Stimulated activated CD8-positive, alpha-beta memory T cell treated with anti-CD3 and anti-CD28 coated beads, Interleukin-4, amount 100 ng/mL, for 48 hours (primary cell): ENCODE data around the gene SMIM27.
"Not testable (repeated sequence)": the region's sequence is repeated elsewhere in the genome, so short reads cannot be mapped to it uniquely, and the experiment has no call there.

Experiments used
- DNase-seq: peaks from one replicate; pipeline ENCODE4 v3.0.0-alpha.2; 2020

The SMIM27 gene

DNA sequence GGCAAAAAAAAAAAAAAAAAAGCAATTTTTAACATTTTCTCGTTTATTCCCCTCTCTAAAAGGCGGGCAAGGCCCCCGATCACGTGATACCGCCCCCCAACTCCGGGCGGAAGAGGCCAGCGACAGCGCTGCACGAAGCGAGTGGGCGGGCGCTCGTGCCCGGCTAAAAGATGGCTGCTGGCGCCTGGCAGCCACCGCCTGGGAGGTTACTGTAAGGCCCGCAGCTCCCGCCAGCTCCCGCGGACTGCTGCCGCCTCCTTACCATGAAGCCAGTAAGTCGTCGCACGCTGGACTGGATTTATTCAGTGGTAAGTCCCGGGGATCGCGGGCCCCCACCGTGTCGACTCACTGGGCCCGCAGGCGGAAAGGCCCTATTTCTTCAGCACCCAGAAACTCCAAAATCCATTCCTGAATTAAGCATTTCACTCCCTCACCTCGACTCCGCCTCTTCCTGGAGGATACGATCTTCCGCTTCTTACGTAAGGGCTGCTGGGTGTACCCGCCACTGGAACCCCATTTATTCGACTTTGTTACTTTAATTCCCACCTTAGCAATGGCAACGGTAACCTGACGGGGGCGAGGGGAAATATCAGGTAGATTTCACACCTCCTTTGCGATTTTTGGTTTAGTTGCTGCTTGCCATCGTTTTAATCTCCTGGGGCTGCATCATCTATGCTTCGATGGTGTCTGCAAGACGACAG, at the start of gene SMIM27, which contains the start of gene TOPORS:
Gene SMIM27, plus strand, starts transcription at position 156 of the 701 bp plus-strand sequence. Its CDS starts 108 bp downstream, at position 264.
Gene TOPORS, minus strand, starts transcription at position 415 of the 701 bp plus-strand sequence. Its CDS starts 150 bp downstream, at position 265.
- peak; percentile 91 for DNase-seq

DNA sequence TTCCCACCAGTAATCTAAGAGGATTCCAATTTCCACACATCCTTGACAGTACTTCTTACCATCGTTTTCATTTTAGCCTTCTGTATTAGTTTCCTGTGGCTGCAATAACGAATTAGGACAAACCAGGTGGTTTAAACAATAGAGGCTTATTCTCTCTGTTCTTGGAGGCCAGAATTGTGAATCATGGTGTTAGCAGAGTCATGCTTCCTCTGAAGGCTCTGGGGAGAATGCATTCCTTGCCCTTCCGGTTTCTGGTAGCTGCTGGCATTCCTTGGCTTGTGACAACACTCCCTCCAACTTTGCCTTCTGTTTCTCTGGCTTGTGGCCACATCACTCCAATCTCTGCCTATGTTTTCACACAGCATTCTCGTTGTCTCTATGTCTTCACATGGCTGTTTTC, 49.7 kb upstream of the SMIM27 start:
- DNase-seq, result no peak

GRCh38 chr9:32503008-32503407, 49.1 kb upstream of the SMIM27 start:
- DNase-seq, result no peak

DNA sequence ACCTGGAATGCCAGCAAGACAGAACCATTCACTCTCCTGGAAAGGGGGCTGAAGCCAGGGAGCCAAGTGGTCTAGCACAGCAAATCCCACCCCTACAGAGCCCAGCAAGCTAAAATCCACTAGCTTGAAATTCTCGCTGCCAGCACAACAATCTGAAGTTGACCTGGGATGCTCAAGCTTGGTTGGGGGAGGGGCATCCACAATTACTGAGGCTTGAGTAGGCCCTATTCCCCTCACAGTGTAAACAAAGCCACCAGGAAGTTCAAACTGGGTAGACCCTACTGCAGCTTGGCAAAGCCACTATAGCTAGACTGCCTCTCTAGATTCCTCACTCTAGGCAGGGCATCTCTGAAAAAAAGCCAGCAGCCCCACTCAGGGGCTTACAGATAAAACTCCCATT, 43.4 kb upstream of the SMIM27 start:
- no peak for DNase-seq

GRCh38 chr9:32516241-32516640, 35.9 kb upstream of the SMIM27 start:
- no peak for DNase-seq

- DNase-seq, result no peak
Measured at GRCh38 chr9:32518276-32518675, 33.9 kb upstream of the SMIM27 start.

- no peak for DNase-seq
Measured at GRCh38 chr9:32523910-32524309, 28.2 kb upstream of the SMIM27 start.

DNA sequence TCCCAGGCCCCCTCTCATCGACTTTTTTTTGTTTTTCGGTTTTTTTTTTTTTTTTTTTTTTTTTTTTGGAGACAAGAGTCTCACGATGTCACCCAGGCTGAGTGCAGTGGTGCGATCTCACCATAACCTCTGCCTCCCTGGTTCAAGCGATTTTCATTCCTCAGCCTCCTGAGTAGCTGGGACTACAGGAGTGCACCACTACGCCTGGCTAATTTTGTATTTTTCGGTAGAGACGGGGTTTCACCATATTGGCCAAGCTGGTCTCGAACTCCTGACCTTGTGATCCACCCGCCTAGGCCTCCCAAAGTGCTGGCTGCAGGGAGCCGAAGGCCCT, 27.6 kb upstream of the SMIM27 start:
- DNase-seq, result not testable (repeated sequence)

GRCh38 chr9:32524892-32525708, 27.0 kb upstream of the SMIM27 start:
- DNase-seq, result peak; percentile 41

- no peak for DNase-seq
Measured at GRCh38 chr9:32525709-32526030, 26.5 kb upstream of the SMIM27 start.

- peak; percentile 83 for DNase-seq
Measured at GRCh38 chr9:32526041-32526706, 26.0 kb upstream of the SMIM27 start, which contains the start of gene RIGI. RIGI (minus strand) TSS chr9:32526196; CDS start chr9:32526166, 30 bp downstream.

- DNase-seq, result no peak
Measured at GRCh38 chr9:32526707-32527048, 25.4 kb upstream of the SMIM27 start.

DNA sequence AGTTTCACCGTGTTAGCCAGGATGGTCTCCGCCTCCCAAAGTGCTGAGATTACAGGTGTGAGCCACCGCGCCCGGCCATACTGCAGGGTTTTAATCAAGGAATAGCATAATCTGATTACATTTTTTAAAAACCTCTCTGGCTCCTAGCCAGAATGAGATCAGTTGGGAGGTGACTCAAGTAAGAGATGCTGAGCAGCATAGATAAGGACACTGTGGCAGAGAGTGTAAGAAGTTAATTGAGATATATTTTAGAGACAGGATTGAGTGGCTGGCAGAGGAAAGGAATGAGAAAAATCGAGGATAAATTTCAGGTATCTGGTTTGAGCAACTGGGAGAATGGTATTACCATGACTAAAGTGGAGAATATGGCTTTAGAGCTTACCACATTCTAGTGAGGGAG, 18.8 kb upstream of the SMIM27 start:
- DNase-seq, result no peak

DNA sequence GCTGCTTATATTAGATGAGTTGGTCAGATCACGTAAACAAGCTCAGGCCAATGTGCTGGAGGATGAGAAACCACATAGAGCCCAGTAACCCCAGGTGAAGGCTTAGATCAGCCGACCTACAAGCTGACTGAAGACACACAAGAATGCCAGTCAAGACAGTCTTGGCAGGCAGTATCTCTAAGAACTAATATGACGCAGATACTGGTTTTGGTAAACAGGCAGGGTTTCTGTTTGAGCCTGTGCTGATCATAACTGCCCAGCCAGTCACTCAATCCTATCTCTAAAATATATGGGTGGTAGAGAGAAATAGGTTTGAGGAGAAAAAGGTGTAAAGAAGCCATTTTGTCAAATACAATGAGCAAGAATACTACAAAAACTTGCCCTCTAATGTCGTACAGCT, 18.3 kb upstream of the SMIM27 start:
- DNase-seq, result no peak

DNA sequence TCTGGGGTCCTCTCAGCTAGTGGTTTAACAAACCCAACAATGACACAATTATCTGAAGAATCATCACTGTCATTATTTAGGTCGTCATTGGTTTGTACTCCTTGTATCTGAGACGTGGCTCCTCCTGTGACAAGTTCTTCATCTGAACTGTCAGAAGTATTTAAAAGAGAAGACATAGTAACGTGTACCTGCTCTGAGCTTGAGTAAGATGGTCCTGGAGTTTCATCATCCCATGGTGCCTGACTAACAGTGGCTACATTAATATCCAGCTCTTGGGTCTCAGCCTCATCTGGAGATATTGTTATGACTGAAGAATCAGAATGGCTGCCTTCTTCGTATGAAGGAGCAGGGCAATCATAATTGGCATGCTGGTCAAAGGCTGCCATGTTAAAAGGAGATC, 9.1 kb upstream of the SMIM27 start:
- no peak for DNase-seq

GRCh38 chr9:32545884-32546283, 6.2 kb upstream of the SMIM27 start:
- DNase-seq, result no peak

- not testable (repeated sequence) for DNase-seq
Measured at GRCh38 chr9:32548213-32548612, 3.9 kb upstream of the SMIM27 start.

DNA sequence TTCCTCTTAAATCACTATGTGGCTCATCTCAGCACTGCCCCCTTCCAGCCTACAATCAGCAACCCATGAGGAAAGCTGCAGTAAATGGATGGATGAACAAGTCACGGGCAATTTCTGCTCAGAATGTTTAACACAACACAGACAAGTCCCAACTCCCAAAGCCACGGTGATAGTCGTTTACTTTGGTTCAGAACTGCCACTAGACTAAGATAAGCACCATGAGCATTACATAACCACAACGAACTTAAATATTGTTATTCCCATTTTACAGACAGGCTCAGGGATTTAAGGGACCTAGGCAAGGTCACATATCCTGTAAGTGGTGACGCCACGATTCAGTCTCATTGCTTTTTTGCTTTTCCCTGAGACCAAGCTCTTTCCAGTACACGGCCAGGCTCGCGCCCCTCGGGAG, 2.0 kb upstream of the SMIM27 start:
- DNase-seq, result no peak

GRCh38 chr9:32550562-32551275, 1.4 kb upstream of the SMIM27 start:
- peak; percentile 94 for DNase-seq

GRCh38 chr9:32551276-32552051, 663 bp upstream of the SMIM27 start:
- peak; percentile 64 for DNase-seq

DNA sequence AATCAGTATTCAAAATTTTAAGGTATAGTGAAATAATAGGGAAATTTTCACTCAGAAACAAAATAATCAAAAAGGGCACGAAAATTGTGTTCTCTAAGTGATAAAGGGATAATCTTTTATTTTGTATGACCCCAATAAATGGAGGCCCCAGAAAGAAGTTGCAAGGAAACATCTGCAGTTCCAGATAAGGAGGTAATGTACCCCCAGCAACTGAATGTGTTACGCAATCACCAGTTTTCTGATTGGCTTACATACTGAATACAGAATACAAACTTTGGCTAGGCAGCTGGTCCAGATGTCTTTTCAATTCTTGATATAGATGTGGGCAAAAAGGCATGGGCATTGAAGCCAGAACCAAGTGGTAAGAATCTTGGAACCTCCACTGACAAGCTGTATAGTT, 2.0 kb downstream of the SMIM27 start:
- DNase-seq, result no peak

DNA sequence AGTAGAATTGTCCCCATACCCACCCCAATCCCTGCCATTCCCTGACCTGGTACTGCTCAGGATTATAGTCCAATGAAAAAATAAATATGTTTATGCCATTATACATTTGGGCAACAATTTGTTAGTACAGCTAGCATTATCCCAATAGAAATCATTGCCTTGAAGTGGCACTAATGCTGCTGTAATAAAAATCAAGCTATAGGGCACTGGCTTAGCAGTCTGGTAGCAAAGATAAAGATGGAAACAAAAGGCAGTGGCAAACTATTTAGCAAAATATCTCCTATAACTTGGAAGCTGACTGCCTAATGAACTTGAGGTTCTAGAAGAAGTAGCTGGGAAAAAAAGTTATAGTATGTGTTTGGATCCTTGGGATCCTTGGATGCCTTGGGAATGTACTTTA, 2.5 kb downstream of the SMIM27 start:
- no peak for DNase-seq
